ENCODE data around the gene PPM1F. TPM values are rescaled to one million over a fixed set of nuclear protein-coding genes. Genes with fewer than 3 reads are reported as not detected.

PPM1F gene
- polyA plus RNA-seq, 1 donor (not counting 4 experiments of a cell fraction or from before 2014, with no cell fraction given), result 18.2 TPM

DNA sequence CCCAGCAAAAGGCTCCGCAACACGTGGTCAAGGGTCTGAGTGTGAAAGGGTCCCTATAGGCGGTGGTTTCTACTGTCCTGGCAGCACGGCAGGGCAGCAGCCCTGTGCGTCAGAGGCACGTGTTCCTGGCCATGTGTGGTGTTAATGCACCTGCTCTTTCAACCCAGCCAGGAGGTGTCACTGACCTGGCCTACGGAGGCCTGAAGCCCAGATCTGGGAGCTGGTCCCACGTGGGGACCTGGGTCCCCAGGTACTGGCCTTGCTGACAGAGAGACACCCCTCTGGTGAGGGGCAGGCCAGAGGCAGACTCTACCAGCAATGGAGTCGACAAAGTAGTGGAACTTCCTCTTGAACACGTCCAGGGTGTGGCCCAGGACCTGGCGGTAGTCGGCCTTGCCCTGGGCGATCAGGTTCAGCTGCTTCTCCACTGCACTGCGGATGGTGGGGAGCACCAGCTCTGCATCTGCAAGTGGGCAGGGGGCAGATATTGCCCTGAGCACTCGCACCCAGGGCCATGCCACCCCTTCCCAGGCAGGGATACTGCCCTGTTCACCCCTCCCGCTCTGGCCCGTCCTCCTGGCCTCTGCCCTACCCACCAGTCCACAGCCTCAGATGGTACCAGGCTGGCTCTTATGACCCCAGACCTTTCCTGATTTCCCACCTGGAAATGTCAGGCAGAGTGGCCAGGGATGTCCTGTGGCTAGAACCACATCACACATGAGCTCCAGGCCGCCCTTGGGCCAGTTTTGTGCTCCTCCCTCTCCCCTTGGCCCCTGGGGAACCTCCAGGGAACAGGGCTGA, 6.8 kb upstream of the PPM1F start:
- DNase-seq (ENCODE audit: low read depth, low spot score), result no peak
- FAIRE-seq, result no peak
- Histone ChIP-seq H3K36me3 (ENCODE audit: control insufficient read depth in 2 of 2, extremely low read depth in 1 of 2, insufficient read depth in 2 of 2, low read length in 2 of 2) (peaks cover 29 to 40% of the 10 kb centered on the region in 2 experiments), H3K4me1 (ENCODE audit: control insufficient read depth, extremely low read depth, insufficient read depth, low read length) (no peaks in the 10 kb centered on the region), H3K9me1 (ENCODE audit: control insufficient read depth, extremely low read depth, insufficient read depth, low read length) (no peaks in the 10 kb centered on the region), H3K27me3 (ENCODE audit: control insufficient read depth, extremely low read depth, insufficient read depth, low read length) (no peaks in the 10 kb centered on the region), H4K20me1 (ENCODE audit: control insufficient read depth, extremely low read depth, insufficient read depth, low read length) (no peaks in the 10 kb centered on the region), H3K4me2 (ENCODE audit: control insufficient read depth, extremely low read depth, insufficient read depth, low read depth, low read length) (no peak overlapping the region), H3K79me2 (ENCODE audit: control insufficient read depth, insufficient read depth, low read length) (no peaks in the 10 kb centered on the region), H3K4me3 (ENCODE audit: control insufficient read depth in 2 of 3, extremely low read depth in 1 of 3, insufficient read depth in 2 of 3, low read depth in 1 of 3, low read length in 3 of 3) (no peak overlapping the region), H3K27ac (ENCODE audit: control insufficient read depth, insufficient read depth, low read length) (no peak overlapping the region), H2AFZ (ENCODE audit: control insufficient read depth, low read length) (no peak overlapping the region), H3K9me3 (ENCODE audit: control insufficient read depth, low read depth, low read length) (no peaks in the 10 kb centered on the region), H3K9ac (ENCODE audit: control insufficient read depth, extremely low read depth, insufficient read depth, low read length) (no peak overlapping the region)
- dilution Hi-C loops (cut with MboI; ENCODE audit: extremely low pct_ligation_motif_present, low sequenced_read_pairs), result no loop called here
- TF ChIP-seq EZH2 (IDR thresholded peaks at IDR 0.05; ENCODE audit: low read length), result no peak
- TF ChIP-seq, protein P1, sequence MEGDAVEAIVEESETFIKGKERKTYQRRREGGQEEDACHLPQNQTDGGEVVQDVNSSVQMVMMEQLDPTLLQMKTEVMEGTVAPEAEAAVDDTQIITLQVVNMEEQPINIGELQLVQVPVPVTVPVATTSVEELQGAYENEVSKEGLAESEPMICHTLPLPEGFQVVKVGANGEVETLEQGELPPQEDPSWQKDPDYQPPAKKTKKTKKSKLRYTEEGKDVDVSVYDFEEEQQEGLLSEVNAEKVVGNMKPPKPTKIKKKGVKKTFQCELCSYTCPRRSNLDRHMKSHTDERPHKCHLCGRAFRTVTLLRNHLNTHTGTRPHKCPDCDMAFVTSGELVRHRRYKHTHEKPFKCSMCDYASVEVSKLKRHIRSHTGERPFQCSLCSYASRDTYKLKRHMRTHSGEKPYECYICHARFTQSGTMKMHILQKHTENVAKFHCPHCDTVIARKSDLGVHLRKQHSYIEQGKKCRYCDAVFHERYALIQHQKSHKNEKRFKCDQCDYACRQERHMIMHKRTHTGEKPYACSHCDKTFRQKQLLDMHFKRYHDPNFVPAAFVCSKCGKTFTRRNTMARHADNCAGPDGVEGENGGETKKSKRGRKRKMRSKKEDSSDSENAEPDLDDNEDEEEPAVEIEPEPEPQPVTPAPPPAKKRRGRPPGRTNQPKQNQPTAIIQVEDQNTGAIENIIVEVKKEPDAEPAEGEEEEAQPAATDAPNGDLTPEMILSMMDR (optimal IDR thresholded peaks at IDR 0.05 in 1 of 3, IDR thresholded peaks at IDR 0.05 in 1 of 3, conservative IDR thresholded peaks at IDR 0.05 in 1 of 3; ENCODE audit: extremely low read depth in 1 of 3, insufficient read depth in 2 of 3, low read length in 3 of 3), result no peak

DNA sequence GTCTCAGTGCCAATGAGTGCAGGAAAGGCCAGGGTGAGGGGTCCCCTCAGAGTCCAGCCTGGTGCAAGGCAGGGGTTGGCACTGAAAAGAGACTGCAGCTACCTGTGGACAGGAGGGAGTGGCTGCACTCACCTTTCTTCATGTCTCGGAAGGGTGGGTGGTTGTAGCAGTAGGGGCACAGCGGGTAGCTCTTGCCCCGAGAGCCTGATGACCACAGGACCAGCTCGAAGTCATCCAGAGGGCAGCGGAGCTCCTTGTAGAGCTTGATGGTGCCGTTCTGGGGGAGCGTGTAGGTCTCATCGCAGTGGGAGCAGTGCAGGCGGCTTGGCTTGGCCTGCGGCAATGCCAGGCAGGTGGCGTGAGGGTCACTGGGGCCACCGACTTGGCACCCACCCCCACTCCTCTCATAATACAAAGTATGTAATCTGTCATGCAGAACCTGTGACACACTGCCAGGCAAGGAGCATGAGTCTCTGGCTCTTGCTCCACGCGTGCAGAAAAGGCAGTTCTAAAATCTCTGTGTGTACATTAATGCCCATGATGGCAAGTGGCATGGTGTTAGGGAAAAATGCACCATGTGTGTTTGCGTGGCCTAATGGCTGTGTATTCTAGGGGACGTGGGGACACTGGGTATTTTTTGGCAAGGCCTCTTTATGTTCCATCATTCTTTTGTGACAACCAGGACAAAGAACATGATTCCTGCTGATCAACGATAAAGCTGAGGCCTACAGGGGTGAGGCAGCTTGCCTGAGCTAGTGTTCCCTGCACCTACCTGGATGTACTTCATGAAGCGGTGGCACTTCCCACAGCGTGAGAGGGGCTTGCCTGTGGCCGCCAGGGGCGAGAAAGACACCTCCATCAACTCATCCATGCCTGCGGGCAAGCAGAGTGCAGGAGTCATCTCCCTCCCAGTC, 6.0 kb upstream of the PPM1F start:
- peaks cover 22 to 32% of the 10 kb centered on the region in 2 experiments for H3K36me3 ChIP-seq (ENCODE audit: control insufficient read depth in 2 of 2, extremely low read depth in 1 of 2, insufficient read depth in 2 of 2, low read length in 2 of 2)
- dilution Hi-C loops (cut with MboI; ENCODE audit: extremely low pct_ligation_motif_present, low sequenced_read_pairs), result no loop called here
- no peak overlapping the region for H3K9ac ChIP-seq (ENCODE audit: control insufficient read depth, extremely low read depth, insufficient read depth, low read length)
- H2AFZ ChIP-seq (ENCODE audit: control insufficient read depth, low read length), result no peak overlapping the region
- H3K4me3 ChIP-seq (ENCODE audit: control insufficient read depth in 2 of 3, extremely low read depth in 1 of 3, insufficient read depth in 2 of 3, low read depth in 1 of 3, low read length in 3 of 3), result no peak overlapping the region
- no peaks in the 10 kb centered on the region for H4K20me1 ChIP-seq (ENCODE audit: control insufficient read depth, extremely low read depth, insufficient read depth, low read length)
- no peaks in the 10 kb centered on the region for H3K9me3 ChIP-seq (ENCODE audit: control insufficient read depth, low read depth, low read length)
- H3K27ac ChIP-seq (ENCODE audit: control insufficient read depth, insufficient read depth, low read length), result no peak overlapping the region
- FAIRE-seq (no peak), DNase-seq (ENCODE audit: low read depth, low spot score) (no peak)
- no peaks in the 10 kb centered on the region for H3K4me1 ChIP-seq (ENCODE audit: control insufficient read depth, extremely low read depth, insufficient read depth, low read length)
- H3K27me3 ChIP-seq (ENCODE audit: control insufficient read depth, extremely low read depth, insufficient read depth, low read length), result no peaks in the 10 kb centered on the region
- H3K79me2 ChIP-seq (ENCODE audit: control insufficient read depth, insufficient read depth, low read length), result no peaks in the 10 kb centered on the region
- no peak for TF ChIP-seq EZH2 (IDR thresholded peaks at IDR 0.05; ENCODE audit: low read length)
- TF ChIP-seq, protein P1 (optimal IDR thresholded peaks at IDR 0.05 in 1 of 3, IDR thresholded peaks at IDR 0.05 in 1 of 3, conservative IDR thresholded peaks at IDR 0.05 in 1 of 3; ENCODE audit: extremely low read depth in 1 of 3, insufficient read depth in 2 of 3, low read length in 3 of 3), result no peak
- no peaks in the 10 kb centered on the region for H3K9me1 ChIP-seq (ENCODE audit: control insufficient read depth, extremely low read depth, insufficient read depth, low read length)
- no peak overlapping the region for H3K4me2 ChIP-seq (ENCODE audit: control insufficient read depth, extremely low read depth, insufficient read depth, low read depth, low read length)

Measured in keratinocyte (primary cell).